Upper lobe of left lung (tissue), 6 donors: Measurements from ENCODE around the gene AANAT. TPM values are rescaled to one million over a fixed set of nuclear protein-coding genes. Genes with fewer than 3 reads are reported as not detected.
A peak's percentile ranks its signal among the peaks of the same experiment; 100 is the strongest.

Experiments
- ATAC-seq, 2 donors: fragments of 200-7000 bp; cut with Tn5 transposase; one replicate each; pipeline ENCODE4 v1.9.1; 2022; ENCODE audit warnings: mild to moderate bottlenecking in 2 of 2, moderate library complexity in 2 of 2; ENCODE audit not compliant: low FRiP score in 2 of 2
- DNase-seq, 2 donors: peaks; one replicate each; pipeline ENCODE4 v3.0.0-alpha.2; 2019 to 2020
- H3K27ac ChIP-seq, 4 donors: fragments of 200-600 bp; sonication (generic); one replicate each; pipeline ENCODE4 v1.5.1; 2016 to 2019
- H3K27me3 ChIP-seq, 4 donors: fragments of 200-600 bp; sonication (generic); one replicate each; pipeline ENCODE4 v1.5.1; 2017 to 2019
- H3K36me3 ChIP-seq, 4 donors: fragments of 200-600 bp; sonication (generic); one replicate each; pipeline ENCODE4 v1.5.1; 2016 to 2019
- H3K4me1 ChIP-seq, 4 donors: fragments of 200-600 bp; sonication (generic); one replicate each; pipeline ENCODE4 v1.5.1; 2018 to 2019
- H3K4me3 ChIP-seq, 4 donors: fragments of 200-600 bp; sonication (generic); one replicate each; pipeline ENCODE4 v1.5.1; 2017 to 2019; ENCODE audit warnings: mild to moderate bottlenecking in 2 of 4, moderate library complexity in 1 of 4
- H3K9me3 ChIP-seq, 4 donors: fragments of 200-600 bp; sonication (generic); one replicate each; pipeline ENCODE4 v1.5.1; 2018 to 2019
- EP300 ChIP-seq, 4 donors: sonication (generic); formaldehyde crosslinking; IDR thresholded peaks; one replicate each; pipeline ENCODE4 v1.5.1; 2017; ENCODE audit warnings: antibody characterized with exemption in 4 of 4, control low read depth in 2 of 4
- POLR2A ChIP-seq, 4 donors: fragments of 450-650 bp; IDR thresholded peaks; one replicate each; pipeline ENCODE4 v1.5.1; 2016 to 2017; ENCODE audit warnings: antibody characterized with exemption in 4 of 4, mild to moderate bottlenecking in 2 of 4
- POLR2AphosphoS5 ChIP-seq, 2 donors: sonication (generic); formaldehyde crosslinking; IDR thresholded peaks; one replicate each; pipeline ENCODE4 v1.5.1; 2017; ENCODE audit warnings: antibody characterized with exemption in 2 of 2
- WGBS, 2 donors: methylation state at CpG; one replicate each; pipeline ENCODE4 v1.1.5; 2017 to 2018; 5-methylcytosine and 5-hydroxymethylcytosine counted together
- total RNA-seq, 6 donors: library from RNA; depleted of rRNA in 4 of 6; stranded (reverse); fragments of >200 nt in 4 of 6; gene quantifications; one replicate each; pipeline versions ENCODE4 v1.1.0 to v1.2.1, GENCODE V29; 2016 to 2021
- TF ChIP-seq, protein P1 (sequence below), 6 experiments: fragments of 450-650 bp in 4 of 6; fragments of 200-600 bp in 2 of 6; sonication (generic) in 2 of 6; IDR thresholded peaks; one replicate each; pipeline ENCODE4 v1.5.1; 2016 to 2019; ENCODE audit warnings: antibody characterized with exemption in 6 of 6
- donor health status: DM: no; HTN: no; CAD: no; lungs with moderate emphysema.
- donor health status: DM: no; HTN: yes; CAD: no; lungs with severe emphysema.

The AANAT gene
- total RNA-seq, 6 donors from 2014 or later: not detected

DNA sequence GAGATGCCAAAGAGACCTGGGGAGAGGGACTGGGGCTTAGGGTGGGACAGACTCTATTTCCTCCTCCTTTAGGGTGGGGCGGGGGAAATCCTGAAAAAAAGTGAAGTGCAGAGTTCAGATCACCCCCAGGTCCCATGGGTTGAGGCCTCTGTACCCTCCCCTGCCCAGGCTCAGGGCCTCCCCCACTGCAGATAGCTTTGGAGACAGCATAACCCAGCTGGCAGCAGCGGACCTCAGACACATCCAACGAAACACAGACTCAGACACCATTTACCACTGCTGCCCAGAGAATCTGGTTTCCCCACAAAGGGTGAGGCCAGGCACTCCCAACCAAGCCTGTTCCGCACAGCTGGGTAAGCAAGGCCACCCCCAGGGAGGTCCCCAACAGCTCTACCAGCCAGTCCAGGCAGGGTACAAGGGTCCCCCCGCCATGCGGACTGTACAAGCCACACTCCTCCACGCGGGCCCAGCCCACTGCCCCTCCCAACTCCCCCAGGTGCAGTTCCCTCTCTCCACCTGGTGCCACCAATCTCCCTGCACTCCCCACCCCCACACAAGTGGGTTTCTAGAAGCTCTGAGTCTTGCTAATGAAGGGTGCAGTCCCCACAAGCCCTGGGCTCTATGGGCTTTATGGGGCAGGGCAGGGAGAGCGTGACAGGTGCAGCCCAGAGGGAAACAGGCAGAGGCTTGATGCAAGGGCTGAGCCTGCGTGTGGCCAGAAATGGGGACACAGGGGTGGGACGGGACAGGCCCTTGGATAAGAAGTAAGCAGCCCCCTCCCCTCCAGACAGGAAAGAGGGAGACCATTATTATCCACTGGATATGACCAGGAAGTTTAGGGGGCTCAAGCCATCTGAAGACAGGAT lies 25.0 kb downstream of the AANAT start:
- no peaks in the 10 kb centered on the region for H3K9me3 ChIP-seq
- H3K4me1 ChIP-seq: peaks cover 49 to 73% (median 65%) of the 10 kb centered on the region in 4 donors
- 59 to 60% methylated on average over 3 to 11 of the region's 11 CpGs for WGBS, 2 donors
- TF ChIP-seq POLR2A (IDR thresholded peaks at IDR 0.05): peak in 1 of 4 donors; percentile 45
- no peak for TF ChIP-seq POLR2AphosphoS5 (IDR thresholded peaks at IDR 0.05)
- DNase-seq (peak in 1 of 2 donors; percentile 34), ATAC-seq (peak; percentile 11 to 50)
- H3K27ac ChIP-seq: peak overlapping the region; percentile 89 to 95 (median 94)
- H3K36me3 ChIP-seq: peaks cover 0 to 4% (median 2%) of the 10 kb centered on the region in 4 donors
- H3K27me3 ChIP-seq: no peaks in the 10 kb centered on the region
- peak overlapping the region in 2 of 4 donors; percentile 27 to 32 for H3K4me3 ChIP-seq

DNA sequence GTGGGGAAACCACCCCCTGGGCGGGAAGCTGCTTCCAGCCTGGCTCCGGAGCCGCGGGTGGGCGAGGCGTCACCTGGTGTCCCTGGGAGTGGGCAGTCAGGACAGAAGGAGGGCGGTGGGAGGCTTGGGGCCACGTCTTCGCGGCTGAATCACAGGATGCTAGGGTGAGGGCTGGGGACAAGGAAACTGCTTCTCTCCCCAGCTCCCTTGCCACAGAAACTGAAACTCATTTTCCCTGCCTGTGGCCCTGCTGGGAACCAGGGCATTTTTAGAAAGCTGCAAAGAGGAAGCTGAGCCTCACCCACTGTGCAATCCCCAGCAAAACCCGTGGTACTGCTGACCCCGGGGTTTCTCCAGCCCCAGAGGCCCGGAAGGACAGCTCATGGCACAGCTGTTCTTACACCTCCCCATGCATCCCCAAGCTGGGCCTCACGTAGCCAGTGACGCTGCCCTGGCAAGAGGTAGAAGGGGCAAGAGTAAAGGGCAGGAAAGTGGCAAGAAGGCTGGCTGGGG lies 25.6 kb downstream of the AANAT start:
- Histone ChIP-seq H3K27ac (peak overlapping the region; percentile 89 to 95 (median 94)), H3K27me3 (no peaks in the 10 kb centered on the region), H3K4me1 (peaks cover 56 to 79% (median 72%) of the 10 kb centered on the region in 4 donors), H3K9me3 (no peaks in the 10 kb centered on the region), H3K36me3 (no peaks in the 10 kb centered on the region), H3K4me3 (peak overlapping the region in 2 of 4 donors; percentile 27 to 32)
- peak; percentile 77 to 82 for ATAC-seq
- TF ChIP-seq, protein P1, sequence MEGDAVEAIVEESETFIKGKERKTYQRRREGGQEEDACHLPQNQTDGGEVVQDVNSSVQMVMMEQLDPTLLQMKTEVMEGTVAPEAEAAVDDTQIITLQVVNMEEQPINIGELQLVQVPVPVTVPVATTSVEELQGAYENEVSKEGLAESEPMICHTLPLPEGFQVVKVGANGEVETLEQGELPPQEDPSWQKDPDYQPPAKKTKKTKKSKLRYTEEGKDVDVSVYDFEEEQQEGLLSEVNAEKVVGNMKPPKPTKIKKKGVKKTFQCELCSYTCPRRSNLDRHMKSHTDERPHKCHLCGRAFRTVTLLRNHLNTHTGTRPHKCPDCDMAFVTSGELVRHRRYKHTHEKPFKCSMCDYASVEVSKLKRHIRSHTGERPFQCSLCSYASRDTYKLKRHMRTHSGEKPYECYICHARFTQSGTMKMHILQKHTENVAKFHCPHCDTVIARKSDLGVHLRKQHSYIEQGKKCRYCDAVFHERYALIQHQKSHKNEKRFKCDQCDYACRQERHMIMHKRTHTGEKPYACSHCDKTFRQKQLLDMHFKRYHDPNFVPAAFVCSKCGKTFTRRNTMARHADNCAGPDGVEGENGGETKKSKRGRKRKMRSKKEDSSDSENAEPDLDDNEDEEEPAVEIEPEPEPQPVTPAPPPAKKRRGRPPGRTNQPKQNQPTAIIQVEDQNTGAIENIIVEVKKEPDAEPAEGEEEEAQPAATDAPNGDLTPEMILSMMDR (IDR thresholded peaks at IDR 0.05): no peak
- TF ChIP-seq EP300 (IDR thresholded peaks at IDR 0.05) (peak in 2 of 4 donors; percentile 9 to 26), POLR2AphosphoS5 (IDR thresholded peaks at IDR 0.05) (peak; percentile 74 to 85), POLR2A (IDR thresholded peaks at IDR 0.05) (peak in 1 of 4 donors; percentile 68)
- 9 to 23% methylated on average over 7 to 15 of the region's 15 CpGs for WGBS, 2 donors
- DNase-seq: peak in 1 of 2 donors; percentile 86

DNA sequence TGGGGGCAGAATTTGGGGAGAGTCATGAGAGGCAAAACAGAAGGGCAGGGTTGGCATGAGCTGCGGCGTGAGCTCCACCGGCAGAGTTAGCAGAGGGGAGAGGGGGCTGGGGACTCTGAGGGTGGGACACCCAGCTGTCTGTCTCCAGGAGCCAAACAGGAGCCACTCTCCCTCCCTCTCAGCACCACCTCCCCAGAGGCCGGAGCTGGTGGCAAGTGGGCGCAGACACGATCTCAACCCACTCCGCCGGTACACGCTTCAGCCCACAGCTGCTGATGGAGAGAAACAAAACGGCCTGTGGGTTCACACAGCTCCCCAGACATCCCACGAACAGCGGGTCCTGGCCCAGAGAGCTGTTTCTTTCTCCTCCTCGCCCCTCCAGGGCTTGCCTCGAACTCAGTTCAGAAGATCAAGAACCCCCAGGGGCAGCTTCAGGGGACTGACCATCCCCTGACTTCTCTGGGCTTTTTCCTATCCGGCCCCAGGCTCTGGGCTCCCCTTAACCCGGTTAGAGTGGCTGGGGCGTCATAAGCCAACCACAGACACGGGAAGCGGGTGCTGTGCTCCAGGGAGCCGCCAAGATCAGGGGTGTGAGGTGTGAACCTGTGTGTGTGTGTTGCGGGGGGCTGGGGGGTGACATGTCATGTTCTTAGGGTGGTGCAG lies 26.2 kb downstream of the AANAT start:
- peak overlapping the region; percentile 89 to 95 (median 94) for H3K27ac ChIP-seq
- ATAC-seq (no peak), DNase-seq (peak in 1 of 2 donors; percentile 37)
- peaks cover 62 to 85% (median 78%) of the 10 kb centered on the region in 4 donors for H3K4me1 ChIP-seq
- no peaks in the 10 kb centered on the region for H3K9me3 ChIP-seq
- WGBS, 2 donors: 53 to 63% methylated on average over 13 to 21 of the region's 21 CpGs
- peak overlapping the region in 2 of 4 donors; percentile 27 to 32 for H3K4me3 ChIP-seq
- no peaks in the 10 kb centered on the region for H3K36me3 ChIP-seq
- no peak for TF ChIP-seq POLR2AphosphoS5 (IDR thresholded peaks at IDR 0.05)
- no peak for TF ChIP-seq POLR2A (IDR thresholded peaks at IDR 0.05)
- TF ChIP-seq EP300 (IDR thresholded peaks at IDR 0.05): no peak
- TF ChIP-seq, protein P1 (IDR thresholded peaks at IDR 0.05): no peak
- H3K27me3 ChIP-seq: no peaks in the 10 kb centered on the region

DNA sequence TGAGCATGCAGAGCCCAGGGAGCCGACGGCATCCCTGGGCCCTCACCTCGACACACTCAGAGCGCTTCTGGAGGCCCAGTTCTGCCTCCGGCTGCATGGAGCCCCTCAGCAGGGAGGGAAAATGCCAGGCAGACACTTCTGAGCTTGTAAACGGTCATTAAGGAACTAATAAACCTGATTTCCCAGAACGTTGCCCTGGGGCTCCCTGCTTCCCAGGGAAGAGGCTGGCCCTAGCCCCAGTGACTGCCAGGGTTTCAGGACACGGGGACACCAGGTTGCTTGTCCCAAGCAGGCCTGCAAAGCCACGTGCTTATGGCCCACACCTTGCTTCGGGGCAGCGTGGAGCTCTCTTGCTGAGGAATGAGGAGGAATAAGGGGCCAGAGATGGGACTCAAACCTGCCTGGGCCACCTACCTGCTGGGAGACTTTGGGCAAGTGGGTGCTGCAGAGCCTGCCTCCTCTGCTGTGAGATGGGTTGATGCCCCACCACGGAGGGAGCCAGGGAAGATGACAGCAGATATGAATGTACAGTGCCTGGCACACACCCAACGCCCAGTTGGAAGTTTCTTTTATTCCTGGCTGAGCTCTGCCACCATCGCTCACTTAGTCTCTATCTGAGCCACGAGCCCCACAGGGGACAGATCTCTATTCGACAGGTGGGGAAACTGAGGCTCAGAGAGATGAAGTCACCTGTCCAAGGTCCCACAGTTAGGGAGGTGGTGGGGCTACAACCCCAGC lies 28.4 kb downstream of the AANAT start:
- Histone ChIP-seq H3K36me3 (no peaks in the 10 kb centered on the region), H3K27me3 (no peaks in the 10 kb centered on the region), H3K4me1 (peaks cover 75 to 93% (median 87%) of the 10 kb centered on the region in 4 donors), H3K27ac (peak overlapping the region in 3 of 4 donors; percentile 20 to 91 (median 35)), H3K4me3 (no peak overlapping the region), H3K9me3 (no peaks in the 10 kb centered on the region)
- TF ChIP-seq POLR2AphosphoS5 (IDR thresholded peaks at IDR 0.05) (no peak), EP300 (IDR thresholded peaks at IDR 0.05) (no peak), POLR2A (IDR thresholded peaks at IDR 0.05) (no peak)
- TF ChIP-seq, protein P1 (IDR thresholded peaks at IDR 0.05): no peak
- no peak for ATAC-seq
- 83 to 88% methylated on average over 11 to 14 of the region's 16 CpGs for WGBS, 2 donors
- no peak for DNase-seq
